GM23338 (cell line): ENCODE results near the gene NUP62CL. TPM values are rescaled to one million over a fixed set of nuclear protein-coding genes. Genes with fewer than 3 reads are reported as not detected.

Source experiments
- ATAC-seq: fragments of 200-7000 bp; cut with Tn5 transposase; 3 replicates; pipeline ENCODE4 v1.9.1; 2020
- DNase-seq: peaks from one replicate; pipeline ENCODE4 v3.0.0-alpha.2; 2015; ENCODE audit warnings: low spot score
- H2AFZ ChIP-seq: fragments of 200-600 bp; sonication (generic); 2 replicates; pipeline ENCODE4 v1.8.0; 2016; ENCODE audit warnings: antibody characterized with exemption, mild to moderate bottlenecking, moderate library complexity
- H3F3A ChIP-seq: fragments of 200-600 bp; sonication (generic); replicated peaks from 2 replicates; pipeline ENCODE4 v1.8.0; 2017; ENCODE audit warnings: antibody characterized with exemption, mixed run types, low read depth
- H3K27ac ChIP-seq: fragments of 200-600 bp; sonication (generic); 2 replicates; pipeline ENCODE4 v1.6.1; 2016; ENCODE audit warnings: low read depth
- H3K27me3 ChIP-seq: fragments of 200-600 bp; sonication (generic); 2 replicates; pipeline ENCODE4 v1.8.0; 2016; ENCODE audit warnings: mild to moderate bottlenecking, mixed run types, moderate library complexity; ENCODE audit not compliant: insufficient read depth
- H3K36me3 ChIP-seq: fragments of 200-600 bp; sonication (generic); 2 replicates; pipeline ENCODE4 v1.8.0; 2016; ENCODE audit warnings: mild to moderate bottlenecking; ENCODE audit not compliant: insufficient read depth
- H3K4me1 ChIP-seq: fragments of 200-600 bp; sonication (generic); 2 replicates; pipeline ENCODE4 v1.8.0; 2016; ENCODE audit warnings: mild to moderate bottlenecking, moderate library complexity; ENCODE audit not compliant: insufficient read depth
- H3K4me2 ChIP-seq: fragments of 200-600 bp; sonication (generic); 2 replicates; pipeline ENCODE4 v1.7.1; 2017; ENCODE audit warnings: mixed run types
- H3K4me3 ChIP-seq: fragments of 200-600 bp; sonication (generic); 2 replicates; pipeline ENCODE4 v1.6.1; 2016; ENCODE audit warnings: mixed run types
- H3K79me2 ChIP-seq: fragments of 200-600 bp; sonication (generic); replicated peaks from 2 replicates; pipeline ENCODE4 v1.8.0; 2017; ENCODE audit warnings: mild to moderate bottlenecking; ENCODE audit not compliant: insufficient read depth
- H3K9me2 ChIP-seq: fragments of 200-600 bp; sonication (generic); 2 replicates; pipeline ENCODE4 v1.8.0; 2017; ENCODE audit not compliant: insufficient read depth
- H4K20me1 ChIP-seq: fragments of 200-600 bp; sonication (generic); replicated peaks from 2 replicates; pipeline ENCODE4 v1.8.0; 2017; ENCODE audit warnings: mild to moderate bottlenecking; ENCODE audit not compliant: insufficient read depth
- H3K27ac Mint-ChIP-seq: 2 replicates; pipeline ENCODE4 v1.8.0; 2020; ENCODE audit warnings: inconsistent platforms, mild to moderate bottlenecking, moderate library complexity, mixed read lengths
- H3K27me3 Mint-ChIP-seq: 3 replicates; pipeline ENCODE4 v1.8.0; 2022; ENCODE audit warnings: low read depth, mild to moderate bottlenecking, moderate library complexity, mixed read lengths, inconsistent platforms; ENCODE audit not compliant: insufficient read depth, poor library complexity
- H3K36me3 Mint-ChIP-seq: 3 replicates; pipeline ENCODE4 v1.8.0; 2021; ENCODE audit warnings: low read depth, mild to moderate bottlenecking, inconsistent platforms, moderate library complexity, mixed read lengths
- H3K4me1 Mint-ChIP-seq: 3 replicates; pipeline ENCODE4 v1.8.0; 2020; ENCODE audit warnings: mild to moderate bottlenecking, inconsistent platforms, mixed read lengths
- H3K4me3 Mint-ChIP-seq: 3 replicates; pipeline ENCODE4 v1.8.0; 2021; ENCODE audit warnings: moderate library complexity, mild to moderate bottlenecking, inconsistent platforms, mixed read lengths
- H3K9me3 Mint-ChIP-seq: 3 replicates; pipeline ENCODE4 v1.8.0; 2020; ENCODE audit warnings: moderate library complexity, mild to moderate bottlenecking, inconsistent platforms, mixed read lengths
- CREB1 ChIP-seq: fragments of 250-450 bp; sonication (Bioruptor Pico); IDR thresholded peaks from 2 replicates; pipeline ENCODE4 v1.5.0; 2020; ENCODE audit warnings: low read depth, mild to moderate bottlenecking, moderate library complexity
- CTCF ChIP-seq, 2 experiments: fragments of 200-600 bp in 1 of 2; sonication (generic) in 1 of 2; conservative IDR thresholded peaks; 2 replicates each; pipeline versions ENCODE4 v1.5.1 to v1.6.1; 2016 to 2017; ENCODE audit warnings: antibody characterized with exemption in 2 of 2, low read depth in 2 of 2, mild to moderate bottlenecking in 2 of 2, moderate library complexity in 1 of 2
- ETS1 ChIP-seq: IDR thresholded peaks from 2 replicates; pipeline ENCODE4 v1.6.1; 2016; ENCODE audit warnings: antibody characterized with exemption
- EZH2 ChIP-seq: fragments of 200-600 bp; sonication (generic); IDR thresholded peaks from one replicate; pipeline ENCODE4 v1.8.0; 2017; ENCODE audit warnings: antibody characterized with exemption, mild to moderate bottlenecking, low read depth; ENCODE audit not compliant: unreplicated experiment
- EZH2phosphoT487 ChIP-seq: fragments of 200-600 bp; sonication (generic); IDR thresholded peaks from one replicate; pipeline ENCODE4 v1.8.1; 2018; ENCODE audit warnings: antibody characterized with exemption; ENCODE audit not compliant: unreplicated experiment
- JUNB ChIP-seq: IDR thresholded peaks from one replicate; pipeline ENCODE4 v1.6.1; 2016; ENCODE audit warnings: antibody characterized with exemption; ENCODE audit not compliant: unreplicated experiment
- NANOG ChIP-seq: IDR thresholded peaks from 2 replicates; pipeline ENCODE4 v1.6.1; 2016; ENCODE audit warnings: antibody characterized with exemption, borderline replicate concordance
- POLR2AphosphoS5 ChIP-seq: IDR thresholded peaks from 2 replicates; pipeline ENCODE4 v1.6.1; 2016; ENCODE audit warnings: antibody characterized with exemption, low read depth
- STAT1 ChIP-seq: IDR thresholded peaks from one replicate; pipeline ENCODE4 v1.6.1; 2016; ENCODE audit warnings: antibody characterized with exemption; ENCODE audit not compliant: unreplicated experiment
- ZNF114 ChIP-seq: fragments of 250-450 bp; sonication (Bioruptor Pico); IDR thresholded peaks from 2 replicates; pipeline ENCODE4 v1.5.0; 2020; ENCODE audit warnings: mild to moderate bottlenecking, moderate library complexity
- ZNF331 ChIP-seq: fragments of 250-450 bp; sonication (Bioruptor Pico); IDR thresholded peaks from 2 replicates; pipeline ENCODE4 v1.5.0; 2020; ENCODE audit warnings: low read depth, mild to moderate bottlenecking, moderate library complexity
- polyA plus RNA-seq: library from polyadenylated mRNA; unstranded; fragments of >200 nt; fragmentation: Nextera tagmentation; extraction: Ambion mirVana; gene quantifications from 2 replicates; pipeline ENCODE4 v1.2.1, GENCODE V29; 2016
- total RNA-seq: library from RNA; depleted of rRNA; stranded (reverse); fragments of >200 nt; shearing (Covaris generic); gene quantifications from 2 replicates; pipeline ENCODE4 v1.2.3, GENCODE V29; 2014
- TF ChIP-seq, protein P1 (sequence below): fragments of 250-450 bp; sonication (Bioruptor Pico); IDR thresholded peaks from 2 replicates; pipeline ENCODE4 v1.5.0; 2020; ENCODE audit warnings: mild to moderate bottlenecking, moderate library complexity
- TF ChIP-seq, protein P2 (sequence below): IDR thresholded peaks from one replicate; pipeline ENCODE4 v1.6.1; 2018; ENCODE audit warnings: antibody characterized with exemption; ENCODE audit not compliant: unreplicated experiment

NUP62CL gene
- total and polyA plus RNA-seq, 2 experiments from 2014 or later, result 5.8 to 11.2 TPM

DNA sequence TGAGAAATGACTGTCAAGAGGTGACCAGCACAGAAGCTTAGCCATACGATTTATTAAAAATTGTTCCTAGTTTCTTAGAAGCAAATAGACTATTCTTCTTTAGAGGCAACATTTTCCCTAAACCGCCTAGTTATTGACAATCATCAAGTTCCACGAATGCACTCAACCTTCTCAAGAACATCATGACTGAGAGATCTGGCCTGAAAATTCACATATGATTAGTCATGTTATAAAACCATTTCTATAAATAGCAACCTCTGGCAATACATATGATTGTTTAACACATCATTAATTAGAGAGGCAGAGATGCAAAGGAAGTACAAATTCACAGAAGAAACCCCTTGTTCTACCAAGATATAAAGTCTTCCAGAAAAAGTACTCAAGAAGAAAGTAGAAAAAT is 6.7 kb downstream of the NUP62CL start:
- no peaks in the 10 kb centered on the region for H4K20me1 ChIP-seq
- H3K27me3 ChIP-seq, result no peaks in the 10 kb centered on the region
- H3K27ac ChIP-seq, result no peak overlapping the region
- Mint-ChIP-seq H3K4me3 (no peak overlapping the region), H3K27ac (no peak overlapping the region), H3K36me3 (no peaks in the 10 kb centered on the region), H3K9me3 (no peaks in the 10 kb centered on the region), H3K4me1 (peaks cover 3% of the 10 kb centered on the region; the same call in 1 of the 3 replicates), H3K27me3 (no peaks in the 10 kb centered on the region)
- no peak overlapping the region for H3K4me2 ChIP-seq
- no peaks in the 10 kb centered on the region for H3K9me2 ChIP-seq
- H3F3A ChIP-seq, result no peaks in the 10 kb centered on the region
- no peaks in the 10 kb centered on the region for H3K36me3 ChIP-seq
- no peaks in the 10 kb centered on the region for H3K79me2 ChIP-seq
- H3K4me1 ChIP-seq, result peaks cover 6% of the 10 kb centered on the region; the same call in 1 of the 2 replicates
- no peak for ATAC-seq
- TF ChIP-seq ETS1, result no peak
- TF ChIP-seq CTCF (conservative IDR thresholded peaks at IDR 0.05; ENCODE audit: low read depth in 2 of 2), result no peak
- no peak for TF ChIP-seq CREB1 (CRISPR knock-in tag)
- no peak for TF ChIP-seq JUNB
- TF ChIP-seq, protein P1, sequence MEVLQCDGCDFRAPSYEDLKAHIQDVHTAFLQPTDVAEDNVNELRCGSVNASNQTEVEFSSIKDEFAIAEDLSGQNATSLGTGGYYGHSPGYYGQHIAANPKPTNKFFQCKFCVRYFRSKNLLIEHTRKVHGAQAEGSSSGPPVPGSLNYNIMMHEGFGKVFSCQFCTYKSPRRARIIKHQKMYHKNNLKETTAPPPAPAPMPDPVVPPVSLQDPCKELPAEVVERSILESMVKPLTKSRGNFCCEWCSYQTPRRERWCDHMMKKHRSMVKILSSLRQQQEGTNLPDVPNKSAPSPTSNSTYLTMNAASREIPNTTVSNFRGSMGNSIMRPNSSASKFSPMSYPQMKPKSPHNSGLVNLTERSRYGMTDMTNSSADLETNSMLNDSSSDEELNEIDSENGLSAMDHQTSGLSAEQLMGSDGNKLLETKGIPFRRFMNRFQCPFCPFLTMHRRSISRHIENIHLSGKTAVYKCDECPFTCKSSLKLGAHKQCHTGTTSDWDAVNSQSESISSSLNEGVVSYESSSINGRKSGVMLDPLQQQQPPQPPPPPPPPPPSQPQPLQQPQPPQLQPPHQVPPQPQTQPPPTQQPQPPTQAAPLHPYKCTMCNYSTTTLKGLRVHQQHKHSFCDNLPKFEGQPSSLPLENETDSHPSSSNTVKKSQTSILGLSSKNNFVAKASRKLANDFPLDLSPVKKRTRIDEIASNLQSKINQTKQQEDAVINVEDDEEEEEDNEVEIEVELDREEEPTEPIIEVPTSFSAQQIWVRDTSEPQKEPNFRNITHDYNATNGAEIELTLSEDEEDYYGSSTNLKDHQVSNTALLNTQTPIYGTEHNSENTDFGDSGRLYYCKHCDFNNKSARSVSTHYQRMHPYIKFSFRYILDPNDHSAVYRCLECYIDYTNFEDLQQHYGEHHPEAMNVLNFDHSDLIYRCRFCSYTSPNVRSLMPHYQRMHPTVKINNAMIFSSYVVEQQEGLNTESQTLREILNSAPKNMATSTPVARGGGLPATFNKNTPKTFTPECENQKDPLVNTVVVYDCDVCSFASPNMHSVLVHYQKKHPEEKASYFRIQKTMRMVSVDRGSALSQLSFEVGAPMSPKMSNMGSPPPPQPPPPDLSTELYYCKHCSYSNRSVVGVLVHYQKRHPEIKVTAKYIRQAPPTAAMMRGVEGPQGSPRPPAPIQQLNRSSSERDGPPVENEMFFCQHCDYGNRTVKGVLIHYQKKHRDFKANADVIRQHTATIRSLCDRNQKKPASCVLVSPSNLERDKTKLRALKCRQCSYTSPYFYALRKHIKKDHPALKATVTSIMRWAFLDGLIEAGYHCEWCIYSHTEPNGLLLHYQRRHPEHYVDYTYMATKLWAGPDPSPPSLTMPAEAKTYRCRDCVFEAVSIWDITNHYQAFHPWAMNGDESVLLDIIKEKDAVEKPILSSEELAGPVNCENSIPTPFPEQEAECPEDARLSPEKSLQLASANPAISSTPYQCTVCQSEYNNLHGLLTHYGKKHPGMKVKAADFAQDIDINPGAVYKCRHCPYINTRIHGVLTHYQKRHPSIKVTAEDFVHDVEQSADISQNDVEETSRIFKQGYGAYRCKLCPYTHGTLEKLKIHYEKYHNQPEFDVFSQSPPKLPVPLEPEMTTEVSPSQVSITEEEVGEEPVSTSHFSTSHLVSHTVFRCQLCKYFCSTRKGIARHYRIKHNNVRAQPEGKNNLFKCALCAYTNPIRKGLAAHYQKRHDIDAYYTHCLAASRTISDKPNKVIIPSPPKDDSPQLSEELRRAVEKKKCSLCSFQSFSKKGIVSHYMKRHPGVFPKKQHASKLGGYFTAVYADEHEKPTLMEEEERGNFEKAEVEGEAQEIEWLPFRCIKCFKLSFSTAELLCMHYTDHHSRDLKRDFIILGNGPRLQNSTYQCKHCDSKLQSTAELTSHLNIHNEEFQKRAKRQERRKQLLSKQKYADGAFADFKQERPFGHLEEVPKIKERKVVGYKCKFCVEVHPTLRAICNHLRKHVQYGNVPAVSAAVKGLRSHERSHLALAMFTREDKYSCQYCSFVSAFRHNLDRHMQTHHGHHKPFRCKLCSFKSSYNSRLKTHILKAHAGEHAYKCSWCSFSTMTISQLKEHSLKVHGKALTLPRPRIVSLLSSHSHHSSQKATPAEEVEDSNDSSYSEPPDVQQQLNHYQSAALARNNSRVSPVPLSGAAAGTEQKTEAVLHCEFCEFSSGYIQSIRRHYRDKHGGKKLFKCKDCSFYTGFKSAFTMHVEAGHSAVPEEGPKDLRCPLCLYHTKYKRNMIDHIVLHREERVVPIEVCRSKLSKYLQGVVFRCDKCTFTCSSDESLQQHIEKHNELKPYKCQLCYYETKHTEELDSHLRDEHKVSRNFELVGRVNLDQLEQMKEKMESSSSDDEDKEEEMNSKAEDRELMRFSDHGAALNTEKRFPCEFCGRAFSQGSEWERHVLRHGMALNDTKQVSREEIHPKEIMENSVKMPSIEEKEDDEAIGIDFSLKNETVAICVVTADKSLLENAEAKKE (CRISPR knock-in tag), result no peak
- TF ChIP-seq ZNF331, result no peak
- no peak for TF ChIP-seq NANOG
- TF ChIP-seq STAT1, result no peak
- TF ChIP-seq ZNF114, result no peak
- TF ChIP-seq EZH2phosphoT487, result no peak
- no peak for TF ChIP-seq EZH2
- TF ChIP-seq POLR2AphosphoS5, result no peak
- TF ChIP-seq, protein P2, sequence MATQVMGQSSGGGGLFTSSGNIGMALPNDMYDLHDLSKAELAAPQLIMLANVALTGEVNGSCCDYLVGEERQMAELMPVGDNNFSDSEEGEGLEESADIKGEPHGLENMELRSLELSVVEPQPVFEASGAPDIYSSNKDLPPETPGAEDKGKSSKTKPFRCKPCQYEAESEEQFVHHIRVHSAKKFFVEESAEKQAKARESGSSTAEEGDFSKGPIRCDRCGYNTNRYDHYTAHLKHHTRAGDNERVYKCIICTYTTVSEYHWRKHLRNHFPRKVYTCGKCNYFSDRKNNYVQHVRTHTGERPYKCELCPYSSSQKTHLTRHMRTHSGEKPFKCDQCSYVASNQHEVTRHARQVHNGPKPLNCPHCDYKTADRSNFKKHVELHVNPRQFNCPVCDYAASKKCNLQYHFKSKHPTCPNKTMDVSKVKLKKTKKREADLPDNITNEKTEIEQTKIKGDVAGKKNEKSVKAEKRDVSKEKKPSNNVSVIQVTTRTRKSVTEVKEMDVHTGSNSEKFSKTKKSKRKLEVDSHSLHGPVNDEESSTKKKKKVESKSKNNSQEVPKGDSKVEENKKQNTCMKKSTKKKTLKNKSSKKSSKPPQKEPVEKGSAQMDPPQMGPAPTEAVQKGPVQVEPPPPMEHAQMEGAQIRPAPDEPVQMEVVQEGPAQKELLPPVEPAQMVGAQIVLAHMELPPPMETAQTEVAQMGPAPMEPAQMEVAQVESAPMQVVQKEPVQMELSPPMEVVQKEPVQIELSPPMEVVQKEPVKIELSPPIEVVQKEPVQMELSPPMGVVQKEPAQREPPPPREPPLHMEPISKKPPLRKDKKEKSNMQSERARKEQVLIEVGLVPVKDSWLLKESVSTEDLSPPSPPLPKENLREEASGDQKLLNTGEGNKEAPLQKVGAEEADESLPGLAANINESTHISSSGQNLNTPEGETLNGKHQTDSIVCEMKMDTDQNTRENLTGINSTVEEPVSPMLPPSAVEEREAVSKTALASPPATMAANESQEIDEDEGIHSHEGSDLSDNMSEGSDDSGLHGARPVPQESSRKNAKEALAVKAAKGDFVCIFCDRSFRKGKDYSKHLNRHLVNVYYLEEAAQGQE, result no peak
- no peak overlapping the region for H2AFZ ChIP-seq
- H3K4me3 ChIP-seq, result no peak overlapping the region
- no peak for DNase-seq
